ENCODE results near the gene UGP2. TPM values are rescaled to one million over a fixed set of nuclear protein-coding genes. Genes with fewer than 3 reads are reported as not detected.

UGP2 gene
- total RNA-seq, 1 donor from 2014 or later = 314 TPM

GRCh38 chr2:63881205-63881604 lies 39.5 kb downstream of the UGP2 start:
- H3K36me3 ChIP-seq (ENCODE audit: insufficient read depth, low read length) = peaks cover 14% of the 10 kb centered on the region
- no peak overlapping the region for H3K4me2 ChIP-seq (ENCODE audit: low read length)
- H3K4me3 Mint-ChIP-seq (ENCODE audit: unreplicated experiment) = no peak overlapping the region
- no peaks in the 10 kb centered on the region for H3K9me3 Mint-ChIP-seq (ENCODE audit: unreplicated experiment)
- H2AFZ ChIP-seq (ENCODE audit: low read depth, low read length) = no peak overlapping the region
- H3K27ac Mint-ChIP-seq (ENCODE audit: unreplicated experiment) = no peak overlapping the region
- H3K9ac ChIP-seq (ENCODE audit: low read length) = no peak overlapping the region
- no peaks in the 10 kb centered on the region for H3K27me3 ChIP-seq (ENCODE audit: insufficient read depth, low read length)
- H3K36me3 Mint-ChIP-seq (ENCODE audit: low read depth, unreplicated experiment) = peaks cover 18% of the 10 kb centered on the region
- FAIRE-seq = no peak
- no peak for DNase-seq (ENCODE audit: low read depth)
- H3K27me3 Mint-ChIP-seq (ENCODE audit: low read depth, unreplicated experiment) = no peaks in the 10 kb centered on the region
- peaks cover under 1% of the 10 kb centered on the region for H3K79me2 ChIP-seq (ENCODE audit: insufficient read depth, low read length)
- H3K4me1 Mint-ChIP-seq (ENCODE audit: low read depth, unreplicated experiment) = peaks cover 10% of the 10 kb centered on the region
- no peaks in the 10 kb centered on the region for H3K9me3 ChIP-seq (ENCODE audit: insufficient read depth, low read depth, low read length)
- H3K4me1 ChIP-seq (ENCODE audit: insufficient read depth, low read length) = no peaks in the 10 kb centered on the region
- H3K27ac ChIP-seq (ENCODE audit: low read depth, low read length) = no peak overlapping the region
- H3K4me3 ChIP-seq (ENCODE audit: insufficient read depth, low read depth, low read length) = no peak overlapping the region
- no peak for TF ChIP-seq EZH2 (IDR thresholded peaks at IDR 0.05; ENCODE audit: insufficient read depth, low read length)
- no peak for TF ChIP-seq CTCF (IDR thresholded peaks at IDR 0.05; ENCODE audit: insufficient read depth, low read depth, low read length)
- H4K20me1 ChIP-seq (ENCODE audit: insufficient read depth, low read length) = peaks cover 11% of the 10 kb centered on the region

- no peak overlapping the region for H3K4me2 ChIP-seq (ENCODE audit: low read length)
- Mint-ChIP-seq H3K9me3 (ENCODE audit: unreplicated experiment) (no peaks in the 10 kb centered on the region), H3K4me3 (ENCODE audit: unreplicated experiment) (no peak overlapping the region), H3K27me3 (ENCODE audit: low read depth, unreplicated experiment) (no peaks in the 10 kb centered on the region), H3K4me1 (ENCODE audit: low read depth, unreplicated experiment) (peaks cover 3% of the 10 kb centered on the region), H3K36me3 (ENCODE audit: low read depth, unreplicated experiment) (peaks cover 21% of the 10 kb centered on the region), H3K27ac (ENCODE audit: unreplicated experiment) (peak overlapping the region; percentile 59)
- peaks cover 23% of the 10 kb centered on the region for H3K36me3 ChIP-seq (ENCODE audit: insufficient read depth, low read length)
- TF ChIP-seq EZH2 (IDR thresholded peaks at IDR 0.05; ENCODE audit: insufficient read depth, low read length) (no peak), CTCF (IDR thresholded peaks at IDR 0.05; ENCODE audit: insufficient read depth, low read depth, low read length) (no peak)
- FAIRE-seq = no peak
- no peak overlapping the region for H3K9ac ChIP-seq (ENCODE audit: low read length)
- no peaks in the 10 kb centered on the region for H3K4me1 ChIP-seq (ENCODE audit: insufficient read depth, low read length)
- no peak overlapping the region for H3K4me3 ChIP-seq (ENCODE audit: insufficient read depth, low read depth, low read length)
- no peak for DNase-seq (ENCODE audit: low read depth)
- no peak overlapping the region for H3K27ac ChIP-seq (ENCODE audit: low read depth, low read length)
- H4K20me1 ChIP-seq (ENCODE audit: insufficient read depth, low read length) = peaks cover 11% of the 10 kb centered on the region
- no peaks in the 10 kb centered on the region for H3K27me3 ChIP-seq (ENCODE audit: insufficient read depth, low read length)
- no peak overlapping the region for H2AFZ ChIP-seq (ENCODE audit: low read depth, low read length)
- H3K9me3 ChIP-seq (ENCODE audit: insufficient read depth, low read depth, low read length) = no peaks in the 10 kb centered on the region
- H3K79me2 ChIP-seq (ENCODE audit: insufficient read depth, low read length) = no peaks in the 10 kb centered on the region
Measured at GRCh38 chr2:63882395-63883105, 40.9 kb downstream of the UGP2 start.

GRCh38 chr2:63886445-63886844 lies 44.7 kb downstream of the UGP2 start:
- Mint-ChIP-seq H3K4me1 (ENCODE audit: low read depth, unreplicated experiment) (peaks cover 7% of the 10 kb centered on the region), H3K9me3 (ENCODE audit: unreplicated experiment) (no peaks in the 10 kb centered on the region), H3K27me3 (ENCODE audit: low read depth, unreplicated experiment) (no peaks in the 10 kb centered on the region), H3K27ac (ENCODE audit: unreplicated experiment) (no peak overlapping the region), H3K4me3 (ENCODE audit: unreplicated experiment) (no peak overlapping the region), H3K36me3 (ENCODE audit: low read depth, unreplicated experiment) (peaks cover 22% of the 10 kb centered on the region)
- H2AFZ ChIP-seq (ENCODE audit: low read depth, low read length) = no peak overlapping the region
- DNase-seq (ENCODE audit: low read depth) (no peak), FAIRE-seq (no peak)
- peaks cover 44% of the 10 kb centered on the region for H3K36me3 ChIP-seq (ENCODE audit: insufficient read depth, low read length)
- no peak for TF ChIP-seq CTCF (IDR thresholded peaks at IDR 0.05; ENCODE audit: insufficient read depth, low read depth, low read length)
- TF ChIP-seq EZH2 (IDR thresholded peaks at IDR 0.05; ENCODE audit: insufficient read depth, low read length) = no peak
- H3K9ac ChIP-seq (ENCODE audit: low read length) = no peak overlapping the region
- no peaks in the 10 kb centered on the region for H3K9me3 ChIP-seq (ENCODE audit: insufficient read depth, low read depth, low read length)
- H3K27ac ChIP-seq (ENCODE audit: low read depth, low read length) = no peak overlapping the region
- H3K27me3 ChIP-seq (ENCODE audit: insufficient read depth, low read length) = no peaks in the 10 kb centered on the region
- H3K4me2 ChIP-seq (ENCODE audit: low read length) = no peak overlapping the region
- H4K20me1 ChIP-seq (ENCODE audit: insufficient read depth, low read length) = peaks cover 12% of the 10 kb centered on the region
- H3K4me1 ChIP-seq (ENCODE audit: insufficient read depth, low read length) = no peaks in the 10 kb centered on the region
- no peaks in the 10 kb centered on the region for H3K79me2 ChIP-seq (ENCODE audit: insufficient read depth, low read length)
- no peak overlapping the region for H3K4me3 ChIP-seq (ENCODE audit: insufficient read depth, low read depth, low read length)
